ENCODE data around the gene ERBB4.

Gene ERBB4

GRCh38 chr2:211405036-211405435 is 1133.6 kb downstream of the ERBB4 start:
- DNase-seq (ENCODE audit: low read depth) = no peak

DNA sequence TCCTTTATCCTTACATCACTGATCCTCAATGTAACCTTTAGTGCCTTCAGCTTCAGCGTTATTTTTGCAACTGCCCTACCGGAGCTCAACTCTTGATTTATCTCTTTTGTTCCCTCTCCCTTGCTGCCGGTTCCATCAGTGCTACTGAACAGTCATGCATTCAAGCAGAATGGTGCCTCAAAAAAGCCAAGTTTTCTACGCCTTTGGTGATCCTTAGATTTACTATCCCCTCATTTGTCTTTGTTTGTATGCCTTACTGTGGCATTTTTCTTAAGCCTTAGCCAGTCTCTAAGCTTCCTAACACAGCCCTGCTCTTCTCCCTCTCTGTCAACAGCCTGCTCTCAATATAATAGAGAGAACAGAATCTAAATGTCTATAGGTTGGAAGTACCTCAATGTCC is 1134.5 kb downstream of the ERBB4 start:
- no peak for DNase-seq (ENCODE audit: low read depth)

DNA sequence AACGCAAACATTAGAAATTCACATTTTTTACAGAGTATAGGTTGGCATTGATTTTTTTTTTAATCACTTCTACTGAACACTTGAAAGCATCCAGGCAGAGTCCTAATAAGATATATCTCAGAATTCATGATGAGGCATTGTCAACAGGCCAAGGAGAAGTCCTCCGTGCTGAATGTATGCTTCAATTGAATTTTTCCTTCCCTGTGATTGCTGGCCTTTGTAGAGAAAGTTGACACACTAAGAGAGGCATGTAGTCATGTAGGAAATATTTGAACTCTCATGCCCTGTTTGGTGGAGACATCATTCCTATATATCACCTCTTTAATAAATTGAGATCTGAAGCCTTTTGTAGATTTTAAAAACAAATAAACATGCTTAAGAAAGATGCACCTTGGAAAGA is 1137.3 kb downstream of the ERBB4 start:
- DNase-seq (ENCODE audit: low read depth) = no peak

- DNase-seq (ENCODE audit: low read depth) = no peak
These were observed 1140.8 kb downstream of the ERBB4 start for GRCh38 chr2:211397764-211398163.

DNA sequence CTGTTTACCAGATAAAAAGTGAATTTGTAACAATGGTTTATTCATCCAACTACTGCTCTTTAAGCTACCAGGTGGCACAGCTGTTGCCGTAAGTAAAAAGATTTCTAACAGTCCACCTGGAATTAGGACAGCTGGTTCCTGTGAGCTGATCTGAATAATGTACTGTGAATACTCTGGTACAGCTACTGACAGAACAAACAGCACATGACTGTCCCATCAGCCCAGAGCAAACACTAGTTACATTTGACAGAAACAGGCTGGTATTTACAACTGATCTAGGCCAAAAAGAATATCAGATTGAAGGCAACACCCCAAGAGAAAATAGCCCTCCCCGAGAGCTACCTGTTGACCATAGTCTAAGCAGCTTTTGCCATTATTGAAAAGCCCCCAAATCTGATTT is 1141.8 kb downstream of the ERBB4 start:
- no peak for DNase-seq (ENCODE audit: low read depth)

GRCh38 chr2:211391189-211391567 is 1147.4 kb downstream of the ERBB4 start:
- DNase-seq (ENCODE audit: low read depth) = no peak

- DNase-seq (ENCODE audit: low read depth) = no peak
These were observed 1147.9 kb downstream of the ERBB4 start for GRCh38 chr2:211390536-211391188.

- DNase-seq (ENCODE audit: low read depth) = no peak
These were observed 1150.9 kb downstream of the ERBB4 start for GRCh38 chr2:211387734-211388133.

GRCh38 chr2:211380041-211380440 is 1158.6 kb downstream of the ERBB4 start:
- no peak for DNase-seq (ENCODE audit: low read depth)

GRCh38 chr2:211376410-211376809 is 1162.2 kb downstream of the ERBB4 start:
- DNase-seq (ENCODE audit: low read depth) = no peak

GRCh38 chr2:211373203-211373602 is 1165.4 kb downstream of the ERBB4 start:
- no peak for DNase-seq (ENCODE audit: low read depth)

GRCh38 chr2:211371465-211371864 is 1167.1 kb downstream of the ERBB4 start:
- no peak for DNase-seq (ENCODE audit: low read depth)

DNA sequence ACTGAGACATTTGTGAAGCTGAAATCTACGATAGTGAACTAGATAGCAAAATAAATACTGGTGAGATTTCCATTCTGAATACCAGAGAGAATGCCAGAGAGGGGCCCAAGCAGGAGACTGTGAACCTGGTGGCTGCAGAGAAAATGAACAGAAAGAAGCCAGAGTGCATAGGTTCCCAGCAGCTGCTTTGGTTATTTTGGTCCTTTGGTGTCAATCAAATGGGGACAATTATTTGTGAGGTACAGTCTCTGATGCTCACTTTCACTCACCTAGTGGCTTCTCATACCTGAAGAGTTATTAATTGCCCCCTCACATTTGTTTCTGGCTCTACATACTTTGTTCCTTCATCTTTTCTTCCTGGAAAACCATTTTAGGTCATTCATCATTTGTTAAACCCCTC is 1170.1 kb downstream of the ERBB4 start:
- no peak for DNase-seq (ENCODE audit: low read depth)

GRCh38 chr2:211367711-211368110 is 1170.9 kb downstream of the ERBB4 start:
- no peak for DNase-seq (ENCODE audit: low read depth)

GRCh38 chr2:211367293-211367692 is 1171.3 kb downstream of the ERBB4 start:
- DNase-seq (ENCODE audit: low read depth) = no peak

DNA sequence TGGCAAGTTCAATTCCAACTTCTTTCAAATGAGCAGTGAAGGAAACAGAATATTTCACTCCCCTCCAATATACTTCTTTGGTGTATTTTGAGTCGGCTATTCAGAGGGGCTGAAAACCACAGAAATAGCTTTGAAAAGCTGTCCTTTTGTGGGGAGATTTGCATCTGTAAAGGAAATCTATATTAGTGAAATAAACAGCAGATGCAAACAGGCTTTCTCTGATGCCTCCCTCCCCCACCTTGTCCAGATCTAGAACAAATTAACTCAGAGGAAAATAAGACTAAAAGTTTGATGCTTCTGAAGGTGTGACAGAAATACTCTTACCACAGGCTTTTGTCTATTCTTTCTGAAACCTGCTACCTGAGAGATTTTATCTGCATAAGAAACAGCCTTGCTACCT is 1173.7 kb downstream of the ERBB4 start:
- DNase-seq (ENCODE audit: low read depth) = no peak

DNA sequence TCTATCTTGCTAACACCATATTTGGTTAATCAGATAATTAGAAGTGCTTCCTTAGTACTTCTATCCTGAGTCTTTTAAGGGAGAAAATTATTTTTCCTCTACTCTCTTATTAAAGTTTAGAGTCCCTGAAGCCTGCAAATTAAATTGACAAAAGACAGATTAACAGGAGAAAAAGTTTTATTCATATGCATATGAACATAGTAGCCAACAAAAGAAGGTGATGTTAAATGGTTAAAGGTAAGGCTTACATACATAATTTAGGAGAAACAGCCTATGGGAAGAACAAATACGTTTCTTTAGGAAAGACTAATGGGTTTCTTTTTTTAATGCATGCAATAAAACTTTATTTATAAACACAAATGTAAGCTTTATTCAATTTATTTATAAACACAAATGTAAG is 1177.2 kb downstream of the ERBB4 start:
- DNase-seq (ENCODE audit: low read depth) = no peak

DNA sequence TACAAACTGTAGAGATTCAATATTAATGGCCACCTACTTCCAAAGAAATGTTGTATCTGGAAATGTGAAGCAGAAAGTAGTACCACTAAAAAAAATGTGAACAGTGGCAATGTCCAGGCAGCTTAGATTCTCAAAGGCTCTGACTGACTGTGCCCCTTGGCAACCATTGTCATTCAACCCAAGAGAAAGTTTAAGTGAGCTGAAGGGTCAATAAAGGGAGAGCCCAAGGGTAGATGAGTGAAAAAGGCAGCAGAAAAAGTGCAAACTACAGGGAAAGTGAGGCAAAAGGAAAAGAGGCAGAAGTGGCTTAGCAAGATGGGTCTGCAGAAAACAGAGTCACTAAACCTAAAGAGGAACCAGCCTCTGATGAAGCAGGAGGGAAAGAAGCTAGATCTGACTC is 1179.3 kb downstream of the ERBB4 start:
- DNase-seq (ENCODE audit: low read depth) = no peak

DNA sequence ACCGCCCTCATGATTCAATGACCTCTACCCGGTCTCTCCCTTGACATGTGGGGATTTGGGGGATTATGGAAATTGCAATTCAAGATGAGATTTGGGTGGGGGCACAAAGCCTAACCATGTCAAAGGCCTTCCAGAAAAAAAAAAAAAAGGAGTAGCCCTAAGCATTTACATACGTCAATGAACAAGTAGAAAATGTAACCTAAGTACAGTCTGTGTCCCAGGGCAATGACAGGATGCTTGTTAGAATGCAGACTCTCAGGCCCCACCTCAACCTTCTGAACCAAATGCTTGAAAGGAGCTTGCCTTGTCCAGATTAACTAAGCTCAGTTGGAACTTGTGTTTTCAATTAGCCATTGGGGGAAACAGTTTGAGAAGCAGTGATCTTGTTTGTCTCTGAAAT is 1180.1 kb downstream of the ERBB4 start:
- no peak for DNase-seq (ENCODE audit: low read depth)

DNA sequence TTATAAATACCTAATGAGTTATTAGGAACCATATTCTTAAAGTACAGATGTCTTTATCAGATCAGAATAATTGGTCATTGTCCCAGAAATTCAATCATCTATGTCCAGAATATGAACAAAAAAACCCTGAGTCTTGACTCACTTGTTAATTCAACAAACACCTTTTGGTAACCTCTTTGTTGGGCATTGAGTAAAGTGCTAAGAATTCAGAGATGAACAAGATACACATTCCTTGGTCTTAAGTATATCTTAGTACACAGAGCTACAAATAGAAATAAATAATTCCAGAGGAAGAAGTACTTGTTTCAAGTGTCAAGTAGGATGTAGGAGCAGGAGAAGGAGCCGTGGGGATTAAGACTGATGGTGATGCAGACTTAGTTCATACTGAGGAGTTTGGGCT is 1184.1 kb downstream of the ERBB4 start:
- DNase-seq (ENCODE audit: low read depth) = no peak

DNA sequence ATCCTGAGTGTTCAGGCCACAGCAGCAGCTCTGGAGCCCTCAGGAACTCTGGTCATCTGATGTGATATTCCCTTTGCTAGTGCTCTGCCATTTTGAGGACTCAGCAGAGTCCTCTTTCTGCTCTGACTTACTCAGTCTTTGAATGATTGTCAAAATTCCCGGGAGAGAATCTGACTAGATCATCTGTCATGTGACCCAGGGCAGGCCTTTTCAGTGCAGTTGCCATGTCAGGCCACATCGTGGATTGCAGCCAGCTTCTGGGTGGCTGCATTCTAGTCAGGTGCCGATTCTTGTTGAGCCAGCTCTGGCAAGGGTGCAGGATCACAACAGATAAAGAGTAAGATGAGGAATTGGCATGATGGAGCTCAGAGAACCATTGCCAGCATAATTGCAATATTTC is 1186.6 kb downstream of the ERBB4 start:
- DNase-seq (ENCODE audit: low read depth) = no peak

- no peak for DNase-seq (ENCODE audit: low read depth)
These were observed 1189.6 kb downstream of the ERBB4 start for GRCh38 chr2:211349031-211349430.

GRCh38 chr2:211347328-211347727 is 1191.3 kb downstream of the ERBB4 start:
- no peak for DNase-seq (ENCODE audit: low read depth)

- DNase-seq (ENCODE audit: low read depth) = no peak
These were observed 1194.3 kb downstream of the ERBB4 start for GRCh38 chr2:211344289-211344688.

- no peak for DNase-seq (ENCODE audit: low read depth)
These were observed 1205.2 kb downstream of the ERBB4 start for GRCh38 chr2:211333377-211333776.

All from EH (cell line).